Jurkat, Clone E6-1 (cell line): ENCODE measurements around the gene ATP1B3.
"Not testable (repeated sequence)": the region's sequence is repeated elsewhere in the genome, so short reads cannot be mapped to it uniquely, and the experiment has no call there.

Experiments
- DNase-seq: peaks from one replicate; pipeline ENCODE4 v3.0.0-alpha.2; 2011; ENCODE audit warnings: low read depth, low spot score
- H3K4me3 ChIP-seq: 2 replicates; pipeline ENCODE4 v1.5.1; 2011; ENCODE audit warnings: mild to moderate bottlenecking, low read length, control low read depth, moderate library complexity

Gene ATP1B3

GRCh38 chr3:141971571-141971970, 95.1 kb downstream of the ATP1B3 start:
- no peak overlapping the region for H3K4me3 ChIP-seq
- DNase-seq: no peak

- no peak for DNase-seq
- no peak overlapping the region for H3K4me3 ChIP-seq
Measured at GRCh38 chr3:141972399-141972798, 96.0 kb downstream of the ATP1B3 start.

DNA sequence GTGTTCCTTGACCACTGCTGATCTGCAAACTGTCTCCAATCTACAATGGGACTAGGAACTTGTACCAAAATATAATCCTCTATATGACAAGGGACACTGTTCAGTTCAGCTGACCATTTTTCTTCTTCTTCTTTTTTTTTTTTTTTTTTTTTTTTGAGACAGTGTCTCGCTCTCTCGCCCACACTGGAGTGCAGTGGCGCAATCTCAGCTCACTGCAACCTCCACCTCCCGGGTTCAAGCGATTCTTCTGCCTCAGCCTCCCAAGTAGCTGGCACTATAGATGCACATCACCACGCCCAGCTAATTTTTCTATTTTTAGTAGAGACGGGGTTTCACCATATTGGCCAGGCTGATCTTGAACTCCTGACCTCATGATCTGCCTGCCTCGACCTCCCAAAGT, 98.3 kb downstream of the ATP1B3 start:
- DNase-seq, H3K4me3 ChIP-seq: not testable (repeated sequence)
